T-helper 17 cell (primary cell): Measurements from ENCODE around the gene ITGB6. TPM values are rescaled to one million over a fixed set of nuclear protein-coding genes. Genes with fewer than 3 reads are reported as not detected.

Experiments used
- ATAC-seq: fragments of 150-1000 bp; cut with Tn5 transposase; 2 replicates; pipeline ENCODE4 v1.10.0; 2021; ENCODE audit warnings: mild to moderate bottlenecking, moderate library complexity
- DNase-seq, 3 donors: peaks; one replicate each; pipeline versions ENCODE4 v3.0.0 to v3.0.0-alpha.2; 2020 to 2021
- H3K9me3 ChIP-seq: one replicate; pipeline ENCODE4 v1.7.0; 2013; ENCODE audit warnings: low read length, mild to moderate bottlenecking; ENCODE audit not compliant: control insufficient read depth, poor library complexity, severe bottlenecking
- H3K27ac Mint-ChIP-seq: one replicate; pipeline ENCODE4 v1.8.0; 2022; ENCODE audit warnings: mild to moderate bottlenecking, moderate library complexity, mixed read lengths
- H3K27me3 Mint-ChIP-seq: one replicate; pipeline ENCODE4 v1.8.0; 2022; ENCODE audit warnings: mixed read lengths
- H3K36me3 Mint-ChIP-seq: one replicate; pipeline ENCODE4 v1.8.0; 2022; ENCODE audit warnings: low read depth, mixed read lengths
- H3K4me1 Mint-ChIP-seq: one replicate; pipeline ENCODE4 v1.8.0; 2022; ENCODE audit warnings: mild to moderate bottlenecking, mixed read lengths
- H3K4me3 Mint-ChIP-seq: one replicate; pipeline ENCODE4 v1.8.0; 2022; ENCODE audit warnings: mild to moderate bottlenecking, moderate library complexity, mixed read lengths
- total RNA-seq, 4 donors: library from RNA in 2 of 4; stranded (reverse) in 2 of 4; gene quantifications; one replicate each; pipeline ENCODE4 v1.2.3 and lab custom pipeline; 2022 to 2026

Gene ITGB6, protein sequence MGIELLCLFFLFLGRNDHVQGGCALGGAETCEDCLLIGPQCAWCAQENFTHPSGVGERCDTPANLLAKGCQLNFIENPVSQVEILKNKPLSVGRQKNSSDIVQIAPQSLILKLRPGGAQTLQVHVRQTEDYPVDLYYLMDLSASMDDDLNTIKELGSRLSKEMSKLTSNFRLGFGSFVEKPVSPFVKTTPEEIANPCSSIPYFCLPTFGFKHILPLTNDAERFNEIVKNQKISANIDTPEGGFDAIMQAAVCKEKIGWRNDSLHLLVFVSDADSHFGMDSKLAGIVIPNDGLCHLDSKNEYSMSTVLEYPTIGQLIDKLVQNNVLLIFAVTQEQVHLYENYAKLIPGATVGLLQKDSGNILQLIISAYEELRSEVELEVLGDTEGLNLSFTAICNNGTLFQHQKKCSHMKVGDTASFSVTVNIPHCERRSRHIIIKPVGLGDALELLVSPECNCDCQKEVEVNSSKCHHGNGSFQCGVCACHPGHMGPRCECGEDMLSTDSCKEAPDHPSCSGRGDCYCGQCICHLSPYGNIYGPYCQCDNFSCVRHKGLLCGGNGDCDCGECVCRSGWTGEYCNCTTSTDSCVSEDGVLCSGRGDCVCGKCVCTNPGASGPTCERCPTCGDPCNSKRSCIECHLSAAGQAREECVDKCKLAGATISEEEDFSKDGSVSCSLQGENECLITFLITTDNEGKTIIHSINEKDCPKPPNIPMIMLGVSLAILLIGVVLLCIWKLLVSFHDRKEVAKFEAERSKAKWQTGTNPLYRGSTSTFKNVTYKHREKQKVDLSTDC
- total RNA-seq (not detected), total RNA-seq (lab: John Stamatoyannopoulos, UW) (0 reads per million in 2 donors)

DNA sequence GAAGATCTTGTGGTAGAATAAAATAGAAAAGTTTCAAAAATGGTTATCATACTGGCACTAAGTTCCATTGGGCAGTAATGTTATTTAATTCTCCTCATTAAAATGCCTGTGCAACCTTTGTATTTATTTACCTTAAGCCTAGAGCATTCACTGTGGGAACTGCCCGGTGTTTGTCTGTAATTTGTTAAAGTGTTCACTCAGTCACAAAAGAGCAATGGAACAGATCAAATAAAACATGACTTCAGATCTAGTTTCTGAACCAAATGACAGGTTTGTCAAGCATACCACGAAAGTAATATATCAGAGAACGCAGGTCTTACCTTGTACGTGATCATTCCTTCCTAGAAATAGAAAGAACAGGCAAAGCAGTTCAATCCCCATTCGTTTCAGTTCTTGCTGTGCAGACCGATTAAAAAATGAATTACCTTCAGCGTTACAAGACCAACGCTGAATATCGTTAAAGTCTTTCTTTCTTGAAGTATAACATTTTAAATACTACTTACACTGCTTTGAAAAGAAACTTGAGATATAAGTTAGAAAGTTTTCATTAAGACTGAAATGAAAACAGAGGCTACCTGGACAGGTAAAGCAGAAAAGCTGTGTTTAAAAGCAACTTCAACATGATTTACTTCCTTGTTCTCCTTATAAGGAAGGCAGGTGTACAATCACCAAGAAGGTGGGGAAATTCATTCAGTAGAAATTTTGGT is at the start of gene ITGB6:
Gene ITGB6, minus strand, starts transcription at position 590 of the 707 bp plus-strand sequence. Its CDS starts 209 bp downstream, at position 381.
- Mint-ChIP-seq H3K4me1 (peaks cover 6% of the 10 kb centered on the region), H3K4me3 (no peak within 1 kb of the TSS), H3K27ac (no peak within 1 kb of the TSS), H3K36me3 (no peaks in the 10 kb centered on the region), H3K27me3 (peaks cover 4% of the 10 kb centered on the region)
- DNase-seq (no peak), ATAC-seq (no peak)
- no peaks in the 10 kb centered on the region for H3K9me3 ChIP-seq

DNA sequence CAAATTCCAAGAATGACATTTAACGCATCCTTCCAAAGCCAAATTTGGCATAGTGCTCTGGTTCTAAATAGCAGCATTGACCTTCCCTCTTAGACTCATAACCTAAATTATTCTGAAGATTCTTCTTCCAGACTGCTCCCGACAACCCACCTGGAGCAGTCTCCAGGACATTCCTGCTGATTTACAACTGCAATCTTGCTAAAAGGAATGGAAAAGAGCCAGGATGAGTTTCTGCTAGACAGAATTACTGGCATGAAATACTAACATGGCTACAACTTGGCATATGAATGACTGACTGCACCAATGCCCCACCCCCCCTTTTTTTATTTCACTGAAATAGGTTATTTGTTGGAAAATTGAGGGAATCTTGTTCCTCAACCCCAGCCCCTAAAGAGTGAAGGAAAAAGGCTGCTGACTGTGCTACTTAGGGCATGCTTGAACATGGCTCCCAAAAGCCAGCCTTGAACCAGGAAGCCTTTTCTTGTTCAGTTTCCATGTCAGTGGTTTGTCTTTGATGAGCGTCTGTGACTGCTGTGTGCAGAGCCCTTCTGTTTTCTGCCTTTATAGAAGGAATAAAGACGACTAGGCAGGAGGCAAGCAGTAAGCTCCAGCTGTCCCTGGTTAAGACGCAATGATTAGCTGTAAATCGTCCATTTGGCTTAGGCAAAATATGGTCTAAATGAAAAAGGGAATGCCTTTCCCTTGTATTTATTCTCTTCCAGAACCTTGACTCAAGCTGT is 47.4 kb upstream of the ITGB6 start:
- H3K4me1 Mint-ChIP-seq, result peaks cover 4% of the 10 kb centered on the region
- no peak overlapping the region for H3K4me3 Mint-ChIP-seq
- no peak for DNase-seq
- H3K27me3 Mint-ChIP-seq, result no peaks in the 10 kb centered on the region
- ATAC-seq, result no peak
- no peak overlapping the region for H3K27ac Mint-ChIP-seq
- H3K9me3 ChIP-seq, result no peaks in the 10 kb centered on the region
- no peaks in the 10 kb centered on the region for H3K36me3 Mint-ChIP-seq

DNA sequence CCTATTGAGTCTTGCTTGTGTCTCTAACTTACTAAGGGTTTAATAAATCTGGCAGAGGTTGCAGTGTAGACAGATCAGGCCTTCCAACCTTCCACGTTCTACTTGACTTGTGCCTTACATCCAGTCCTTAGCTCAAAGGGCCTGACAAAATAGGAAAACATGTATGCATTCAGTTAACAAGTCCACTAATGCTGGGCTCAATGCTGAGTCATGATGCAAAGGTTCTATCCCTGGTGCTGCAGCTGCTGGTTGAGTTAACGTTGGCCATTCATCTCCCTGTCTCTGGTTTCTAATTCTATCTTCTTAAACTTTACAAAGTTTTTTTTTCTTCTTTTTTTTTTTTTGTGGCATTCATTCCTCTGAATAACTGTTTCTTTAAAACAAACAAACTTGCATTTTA is 46.3 kb upstream of the ITGB6 start:
- no peaks in the 10 kb centered on the region for H3K36me3 Mint-ChIP-seq
- H3K27me3 Mint-ChIP-seq, result no peaks in the 10 kb centered on the region
- no peaks in the 10 kb centered on the region for H3K9me3 ChIP-seq
- no peak for ATAC-seq
- DNase-seq, result no peak
- H3K4me3 Mint-ChIP-seq, result no peak overlapping the region
- H3K27ac Mint-ChIP-seq, result no peak overlapping the region
- H3K4me1 Mint-ChIP-seq, result no peaks in the 10 kb centered on the region

DNA sequence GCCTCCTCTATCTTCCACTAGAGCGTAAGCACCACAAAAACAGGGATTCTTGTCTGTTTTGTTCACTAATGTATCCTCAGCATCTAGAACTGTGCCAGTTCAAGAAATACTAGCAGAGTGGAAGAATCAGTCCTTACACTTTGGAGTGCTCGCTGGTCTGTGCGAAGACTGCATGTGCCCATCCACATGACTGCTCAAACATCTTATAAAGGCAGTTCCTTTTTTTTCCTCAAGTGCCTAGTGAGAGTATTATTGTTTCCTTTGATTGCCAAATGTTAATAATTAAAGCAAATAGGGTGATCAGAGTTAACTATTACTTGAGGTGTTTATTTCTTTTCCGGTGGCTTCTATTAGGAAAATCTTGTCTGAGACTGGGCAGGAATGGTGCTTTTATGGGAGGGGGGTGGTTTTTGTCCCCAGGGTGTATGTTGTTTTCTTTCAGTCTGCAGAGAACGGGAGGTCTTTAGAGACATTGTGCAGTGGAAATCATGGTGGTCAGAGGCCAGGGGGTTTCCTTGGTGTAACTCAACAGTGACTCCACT is 45.6 kb upstream of the ITGB6 start:
- no peaks in the 10 kb centered on the region for H3K9me3 ChIP-seq
- H3K4me3 Mint-ChIP-seq, result no peak overlapping the region
- H3K27me3 Mint-ChIP-seq, result no peaks in the 10 kb centered on the region
- H3K27ac Mint-ChIP-seq, result no peak overlapping the region
- no peak for DNase-seq
- ATAC-seq, result no peak
- no peaks in the 10 kb centered on the region for H3K36me3 Mint-ChIP-seq
- H3K4me1 Mint-ChIP-seq, result no peaks in the 10 kb centered on the region

DNA sequence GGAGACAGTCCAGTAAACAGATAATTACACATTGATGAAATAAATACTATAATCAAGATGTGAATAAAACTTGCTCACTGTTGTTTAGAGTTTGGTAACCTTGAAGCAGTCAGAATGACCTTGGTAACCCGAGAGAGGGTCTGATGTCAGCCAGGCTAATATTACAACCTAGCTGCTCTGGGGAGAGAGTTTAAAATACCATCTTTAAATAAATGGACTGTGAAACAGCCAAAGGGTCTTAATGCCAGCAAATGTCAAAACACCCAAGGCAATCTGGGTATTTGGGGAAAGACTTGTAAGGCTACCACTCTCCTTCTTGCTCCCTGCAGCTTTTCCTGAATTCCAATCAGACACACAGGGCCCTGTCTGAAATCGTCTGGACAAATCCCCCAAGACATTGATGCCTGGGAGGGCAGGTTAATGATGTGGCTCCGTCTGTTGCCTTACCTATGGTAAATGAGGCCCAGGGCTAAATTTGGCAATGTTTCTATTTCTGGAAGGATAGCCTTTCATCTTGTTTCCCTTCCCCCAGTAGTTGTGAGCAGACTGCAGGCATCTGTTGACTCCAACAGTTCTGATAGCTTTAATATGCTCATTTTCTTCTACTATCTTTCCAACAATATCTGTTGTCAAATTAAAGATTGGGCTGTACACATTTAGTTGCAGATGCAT is 43.0 kb upstream of the ITGB6 start:
- Mint-ChIP-seq H3K27me3 (peaks cover 4% of the 10 kb centered on the region), H3K27ac (no peak overlapping the region), H3K4me3 (no peak overlapping the region), H3K4me1 (no peaks in the 10 kb centered on the region), H3K36me3 (no peaks in the 10 kb centered on the region)
- ATAC-seq (no peak), DNase-seq (no peak)
- no peaks in the 10 kb centered on the region for H3K9me3 ChIP-seq

DNA sequence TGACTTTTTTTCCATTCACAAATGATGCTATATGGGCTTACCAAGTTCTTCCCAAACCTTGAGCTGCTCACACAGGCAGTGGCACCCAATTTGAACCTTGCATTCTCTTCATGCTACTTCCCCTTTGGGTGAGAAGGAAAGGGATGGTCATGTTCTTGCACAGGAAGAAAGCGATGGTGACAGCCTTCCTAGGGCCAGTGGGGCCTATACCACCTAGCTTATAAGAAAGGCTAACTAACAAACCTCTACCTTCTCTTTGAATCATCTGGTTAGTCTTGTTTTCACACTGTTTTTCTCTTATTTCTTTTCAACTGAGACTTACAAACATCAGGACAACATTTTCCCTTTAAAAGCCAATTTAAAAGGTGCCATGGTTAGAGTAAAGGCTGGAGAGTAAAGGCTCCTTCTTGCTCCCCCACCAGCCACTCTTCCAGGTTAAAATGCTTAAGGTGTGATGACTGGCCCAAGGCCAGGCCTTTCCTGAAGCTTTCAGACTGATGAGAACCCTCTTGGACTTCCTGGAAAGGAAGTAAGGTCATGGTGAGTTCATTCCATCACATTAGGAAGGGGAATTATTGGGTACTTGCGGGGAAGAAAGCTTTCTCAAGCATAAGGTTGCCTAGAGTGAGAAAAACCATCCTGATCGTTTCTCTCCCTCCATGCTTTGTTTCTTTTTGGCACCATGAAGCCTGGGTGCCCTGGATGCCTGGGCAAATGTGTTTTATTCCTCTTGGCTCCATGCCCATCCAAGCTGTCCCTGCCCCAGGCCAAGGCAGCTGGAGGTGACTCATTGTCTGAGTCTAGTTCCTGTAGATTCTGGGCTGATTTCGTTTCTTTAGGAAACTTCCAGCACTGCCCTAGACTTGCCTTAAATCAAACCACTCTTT is 41.4 kb upstream of the ITGB6 start:
- H3K4me3 Mint-ChIP-seq, result no peak overlapping the region

DNA sequence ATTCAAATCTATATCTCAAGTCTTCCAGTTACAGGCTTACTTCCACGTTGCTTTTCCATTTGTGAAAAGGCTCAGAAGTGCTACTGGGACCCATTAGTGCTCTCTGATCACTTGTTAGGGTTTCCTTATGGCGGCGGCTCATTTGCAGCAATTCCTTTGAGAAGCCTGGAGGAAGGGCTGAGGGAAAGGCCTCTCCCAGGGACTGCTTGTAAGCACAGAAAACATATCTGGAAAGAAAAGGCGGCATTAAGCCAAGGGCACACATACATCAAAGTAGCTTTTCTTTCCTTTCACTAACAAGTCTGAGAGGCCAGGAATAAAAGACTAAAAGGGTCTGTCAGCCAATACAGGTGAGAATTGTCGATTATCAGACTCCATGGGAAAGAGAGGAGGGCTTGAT is 39.4 kb upstream of the ITGB6 start:
- DNase-seq (no peak), ATAC-seq (no peak)
- no peaks in the 10 kb centered on the region for H3K4me1 Mint-ChIP-seq
- H3K4me3 Mint-ChIP-seq, result no peak overlapping the region
- H3K27me3 Mint-ChIP-seq, result peaks cover 4% of the 10 kb centered on the region
- H3K27ac Mint-ChIP-seq, result no peak overlapping the region
- H3K36me3 Mint-ChIP-seq, result no peaks in the 10 kb centered on the region
- no peaks in the 10 kb centered on the region for H3K9me3 ChIP-seq

More for the DNA sequence above, 41.4 kb upstream of the ITGB6 start:
- Mint-ChIP-seq H3K27ac (no peak overlapping the region), H3K4me1 (no peaks in the 10 kb centered on the region), H3K36me3 (no peaks in the 10 kb centered on the region), H3K27me3 (peaks cover 4% of the 10 kb centered on the region)
- H3K9me3 ChIP-seq, result no peaks in the 10 kb centered on the region
- ATAC-seq, result no peak
- no peak for DNase-seq

DNA sequence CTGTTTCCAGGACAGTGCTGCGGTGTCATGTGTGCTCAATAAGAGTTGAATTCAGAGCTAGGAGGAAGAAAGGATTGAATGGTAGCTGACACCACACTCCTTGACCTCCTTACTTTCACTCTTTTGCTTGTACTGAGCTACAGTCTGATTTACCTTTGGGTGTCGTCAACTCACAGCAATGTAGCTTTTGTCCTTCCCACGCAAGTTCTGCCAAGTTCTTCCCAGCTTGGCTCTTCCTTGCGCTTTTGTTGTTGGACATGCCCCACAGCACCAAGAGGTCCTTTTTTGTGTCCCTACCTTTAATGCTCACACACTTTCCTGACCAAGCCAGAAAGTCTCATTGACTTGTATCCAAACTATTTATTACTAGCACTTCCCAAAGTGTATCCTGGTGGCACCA is 38.3 kb upstream of the ITGB6 start:
- DNase-seq (no peak), ATAC-seq (no peak)
- H3K27ac Mint-ChIP-seq, result no peak overlapping the region
- no peak overlapping the region for H3K4me3 Mint-ChIP-seq
- H3K9me3 ChIP-seq, result no peaks in the 10 kb centered on the region
- peaks cover 3% of the 10 kb centered on the region for H3K4me1 Mint-ChIP-seq
- H3K36me3 Mint-ChIP-seq, result no peaks in the 10 kb centered on the region
- peaks cover 11% of the 10 kb centered on the region for H3K27me3 Mint-ChIP-seq

DNA sequence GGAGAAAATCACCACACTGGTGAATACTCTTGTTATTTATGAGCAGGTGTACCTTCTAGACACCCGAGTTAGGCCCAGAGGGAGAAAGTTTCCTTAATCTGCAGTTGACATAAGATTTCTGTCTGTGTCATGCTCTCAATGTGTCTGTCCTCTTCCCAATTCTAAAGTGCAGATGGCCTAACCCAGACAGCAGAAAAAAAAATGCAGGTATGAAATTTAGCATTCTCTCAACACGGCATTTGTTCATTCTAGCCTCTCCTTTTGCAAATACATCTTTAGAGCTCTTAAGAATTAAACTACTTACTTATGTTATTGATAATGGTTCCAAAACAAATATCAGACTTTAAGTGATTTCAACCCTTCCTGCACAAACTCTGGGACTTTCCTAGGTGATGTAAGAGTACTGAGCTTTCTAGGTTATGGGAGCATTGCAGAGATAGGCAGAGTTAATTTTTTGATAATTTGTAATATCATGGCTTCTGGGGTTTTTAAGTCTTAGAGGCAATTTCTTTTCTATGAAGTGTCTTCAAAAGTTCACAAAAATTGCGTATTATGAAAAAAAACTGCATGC is 32.9 kb upstream of the ITGB6 start:
- no peaks in the 10 kb centered on the region for H3K9me3 ChIP-seq
- H3K27ac Mint-ChIP-seq, result peak overlapping the region; percentile 43
- peaks cover 14% of the 10 kb centered on the region for H3K27me3 Mint-ChIP-seq
- DNase-seq (no peak), ATAC-seq (no peak)
- H3K4me3 Mint-ChIP-seq, result no peak overlapping the region
- peaks cover 2% of the 10 kb centered on the region for H3K36me3 Mint-ChIP-seq
- peaks cover 3% of the 10 kb centered on the region for H3K4me1 Mint-ChIP-seq

DNA sequence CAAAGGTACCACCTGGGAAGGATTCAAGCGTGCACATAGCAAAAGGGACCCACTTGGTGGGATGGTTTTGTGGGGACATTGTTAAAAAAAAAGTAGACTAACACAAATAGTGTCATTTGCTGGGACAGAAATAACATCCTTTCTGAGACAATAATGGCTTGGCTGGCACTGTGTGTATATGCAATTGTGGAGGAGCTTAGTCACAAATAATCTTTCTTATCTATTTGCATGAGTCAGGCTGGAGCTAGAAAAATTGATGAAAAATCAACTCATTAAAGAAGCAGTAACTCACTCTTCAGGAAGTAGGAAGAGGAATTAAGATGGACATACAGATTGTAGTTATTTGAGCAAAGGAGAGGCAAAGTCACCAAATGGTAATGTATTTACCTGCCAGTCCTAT is 29.5 kb upstream of the ITGB6 start:
- no peaks in the 10 kb centered on the region for H3K9me3 ChIP-seq
- peaks cover 7% of the 10 kb centered on the region for H3K4me1 Mint-ChIP-seq
- no peak overlapping the region for H3K27ac Mint-ChIP-seq
- H3K36me3 Mint-ChIP-seq, result peaks cover 4% of the 10 kb centered on the region
- no peak for ATAC-seq
- H3K27me3 Mint-ChIP-seq, result peaks cover 19% of the 10 kb centered on the region
- DNase-seq, result no peak
- H3K4me3 Mint-ChIP-seq, result no peak overlapping the region

DNA sequence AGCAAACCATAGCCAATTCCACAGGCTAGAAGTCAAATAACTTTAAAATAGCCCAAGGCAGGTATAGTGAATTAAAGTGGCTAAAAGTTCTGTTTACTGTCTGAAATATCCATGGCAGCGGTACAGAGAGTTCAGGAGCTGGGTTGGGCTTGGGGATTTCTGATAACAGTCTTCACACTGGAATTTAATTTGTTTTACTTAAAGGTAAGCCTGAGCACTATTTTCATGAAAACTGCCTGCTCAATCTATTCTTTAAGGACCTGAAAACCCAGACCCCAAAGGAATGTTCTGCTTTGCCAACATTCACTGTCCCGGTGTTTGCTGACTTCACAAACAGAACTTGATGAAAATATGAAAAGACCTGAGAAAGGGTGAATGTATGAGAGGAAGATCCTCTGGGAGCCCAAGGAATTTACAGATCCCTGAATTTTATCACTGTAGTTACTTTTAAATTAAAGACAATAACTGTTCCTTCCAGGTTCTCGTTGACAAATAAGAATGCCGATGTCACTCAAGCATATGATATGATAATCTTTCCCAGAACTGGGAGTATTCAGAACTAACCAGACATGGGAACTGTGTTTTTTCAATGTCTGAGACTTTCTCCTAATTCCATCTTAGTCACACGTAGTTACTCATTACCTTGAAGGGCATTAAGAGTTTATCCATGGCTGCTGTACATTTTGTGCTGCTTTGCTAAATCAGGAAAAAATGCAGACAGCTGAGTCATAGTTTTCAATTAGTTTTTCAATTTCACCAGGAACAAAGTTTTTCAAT is 28.3 kb upstream of the ITGB6 start:
- H3K4me1 Mint-ChIP-seq, result peaks cover 13% of the 10 kb centered on the region
- no peaks in the 10 kb centered on the region for H3K9me3 ChIP-seq
- no peak overlapping the region for H3K27ac Mint-ChIP-seq
- DNase-seq, result no peak
- no peak overlapping the region for H3K4me3 Mint-ChIP-seq
- ATAC-seq, result no peak
- H3K36me3 Mint-ChIP-seq, result peaks cover 4% of the 10 kb centered on the region
- peaks cover 11% of the 10 kb centered on the region for H3K27me3 Mint-ChIP-seq
